Caco-2 (cell line): ENCODE results near the gene HOXC10. TPM values are rescaled to one million over a fixed set of nuclear protein-coding genes. Genes with fewer than 3 reads are reported as not detected.

Experiments used
- BruUV-seq: library from RNA; stranded (reverse); fragments of 400-500 nt; replicated peaks from 2 replicates; lab custom pipeline; 2021; lab: Mats Ljungman, UMichigan
- CTCF ChIA-PET: fragments of 300-600 bp; sonication (Branson Sonifier 250); formaldehyde crosslinking; loops from one replicate; lab custom pipeline; 2022; ENCODE audit warnings: antibody characterized with exemption; lab: Charles Lee
- POLR2A ChIA-PET: fragments of 300-600 bp; sonication (Branson Sonifier 250); formaldehyde crosslinking; loops from one replicate; lab custom pipeline; 2022; ENCODE audit warnings: antibody characterized with exemption; lab: Charles Lee
- DNase-seq, 2 experiments: peaks; one replicate each; pipeline versions ENCODE4 v3.0.0 to v3.0.0-alpha.2; 2020 to 2022
- H3K27me3 ChIP-seq: replicated peaks from 2 replicates; pipeline ENCODE4 v1.6.0; 2011; ENCODE audit warnings: low read length; ENCODE audit not compliant: control insufficient read depth, insufficient read depth
- H3K36me3 ChIP-seq: 2 replicates; pipeline ENCODE4 v1.5.1; 2011; ENCODE audit warnings: low read length; ENCODE audit not compliant: control insufficient read depth, insufficient read depth
- H3K4me1 ChIP-seq: fragments of 250-450 bp; sonication (Bioruptor Pico); 2 replicates; pipeline ENCODE4 v1.5.1; 2020; ENCODE audit warnings: mild to moderate bottlenecking
- H3K4me3 ChIP-seq: 2 replicates; pipeline ENCODE4 v1.5.1; 2011; ENCODE audit warnings: low read depth, mild to moderate bottlenecking, control low read depth, low read length
- H3K9me3 ChIP-seq: fragments of 250-450 bp; sonication (Bioruptor Pico); 2 replicates; pipeline ENCODE4 v1.5.1; 2020; ENCODE audit warnings: mild to moderate bottlenecking, moderate library complexity
- H3K27ac Mint-ChIP-seq: one replicate; pipeline ENCODE4 v1.8.0; 2022; ENCODE audit warnings: mixed read lengths; ENCODE audit not compliant: unreplicated experiment
- H3K27me3 Mint-ChIP-seq: one replicate; pipeline ENCODE4 v1.8.0; 2022; ENCODE audit warnings: mixed read lengths; ENCODE audit not compliant: insufficient read depth, unreplicated experiment
- H3K36me3 Mint-ChIP-seq: one replicate; pipeline ENCODE4 v1.8.0; 2022; ENCODE audit warnings: mild to moderate bottlenecking, mixed read lengths; ENCODE audit not compliant: insufficient read depth, unreplicated experiment
- H3K4me1 Mint-ChIP-seq: one replicate; pipeline ENCODE4 v1.8.0; 2022; ENCODE audit warnings: low read depth, mixed read lengths; ENCODE audit not compliant: unreplicated experiment
- H3K4me3 Mint-ChIP-seq: one replicate; pipeline ENCODE4 v1.8.0; 2022; ENCODE audit warnings: mild to moderate bottlenecking, moderate library complexity, mixed read lengths; ENCODE audit not compliant: unreplicated experiment
- H3K9me3 Mint-ChIP-seq: one replicate; pipeline ENCODE4 v1.8.0; 2022; ENCODE audit warnings: mixed read lengths; ENCODE audit not compliant: unreplicated experiment
- CTCF ChIP-seq, 2 experiments: fragments of 200-600 bp in 1 of 2; IDR thresholded peaks; 1 replicate in 1 of 2; 2 replicates in 1 of 2; pipeline versions ENCODE4 v1.5.1 to v1.8.0; 2011 to 2022; ENCODE audit warnings: antibody characterized with exemption in 1 of 2, control low read depth in 1 of 2, inconsistent platforms in 1 of 2, low read depth in 1 of 2, low read length in 1 of 2, mild to moderate bottlenecking in 1 of 2, moderate library complexity in 1 of 2; ENCODE audit not compliant: insufficient read depth in 1 of 2, severe bottlenecking in 1 of 2, unreplicated experiment in 1 of 2
- intact Hi-C: fragments of 100-400 bp; cut with micrococcal nuclease; formaldehyde crosslinking; loops from one replicate; pipeline ENCODE4 v1.10.0; 2022; ENCODE audit not compliant: unreplicated experiment
- total RNA-seq: library from RNA; stranded (reverse); gene quantifications from 2 replicates; pipeline ENCODE4 v1.2.3, GENCODE V29; 2022

HOXC10 gene
- total RNA-seq, 1 experiment from 2014 or later, result 4.0 TPM

GRCh38 chr12:53996240-53997203 is 11.6 kb downstream of the HOXC10 start:
- peaks cover 14% of the 10 kb centered on the region for H3K36me3 Mint-ChIP-seq
- H3K4me3 Mint-ChIP-seq, result peak overlapping the region; percentile 89
- H3K9me3 ChIP-seq, result no peaks in the 10 kb centered on the region
- no peaks in the 10 kb centered on the region for H3K36me3 ChIP-seq
- H3K27me3 Mint-ChIP-seq, result no peaks in the 10 kb centered on the region
- peak overlapping the region; percentile 63 for H3K4me3 ChIP-seq
- no peak for TF ChIP-seq CTCF (IDR thresholded peaks at IDR 0.05; ENCODE audit: insufficient read depth in 1 of 2, low read depth in 1 of 2, low read length in 1 of 2, severe bottlenecking in 1 of 2, unreplicated experiment in 1 of 2)
- BruUV-seq, result TSS peak; percentile 39
- DNase-seq, result no peak
- no peaks in the 10 kb centered on the region for H3K4me1 Mint-ChIP-seq
- H3K4me1 ChIP-seq, result peaks cover 6% of the 10 kb centered on the region
- intact Hi-C loops, result no loop called here
- no peaks in the 10 kb centered on the region for H3K9me3 Mint-ChIP-seq
- ChIA-PET POLR2A (no interaction called here), CTCF (interaction anchor here (1.4 to 1.8 kb wide), 4 partner anchors 11 to 205 kb away, joined by 3 to 9 read pairs (median 6); partner anchors contain the start of gene HOXC10)
- H3K27me3 ChIP-seq, result no peaks in the 10 kb centered on the region
- H3K27ac Mint-ChIP-seq, result peak overlapping the region; percentile 97

GRCh38 chr12:53997204-53998109 is 12.5 kb downstream of the HOXC10 start:
- Histone ChIP-seq H3K4me1 (peaks cover 6% of the 10 kb centered on the region), H3K4me3 (no peak overlapping the region), H3K36me3 (no peaks in the 10 kb centered on the region), H3K9me3 (no peaks in the 10 kb centered on the region), H3K27me3 (no peaks in the 10 kb centered on the region)
- DNase-seq, result no peak
- Mint-ChIP-seq H3K4me1 (no peaks in the 10 kb centered on the region), H3K27ac (no peak overlapping the region), H3K9me3 (no peaks in the 10 kb centered on the region), H3K36me3 (peaks cover 14% of the 10 kb centered on the region), H3K4me3 (no peak overlapping the region), H3K27me3 (no peaks in the 10 kb centered on the region)
- POLR2A ChIA-PET, result no interaction called here
- BruUV-seq, result no TSS peak
- CTCF ChIA-PET, result interaction anchor here (1.4 kb wide), 1 partner anchor 19 kb away, joined by 3 read pairs; no protein-coding TSS in a partner anchor
- intact Hi-C loops, result no loop called here
- no peak for TF ChIP-seq CTCF (IDR thresholded peaks at IDR 0.05; ENCODE audit: insufficient read depth in 1 of 2, low read depth in 1 of 2, low read length in 1 of 2, severe bottlenecking in 1 of 2, unreplicated experiment in 1 of 2)
